Measurements from ENCODE around the gene SEC16A.

Gene SEC16A

GRCh38 chr9:136522314-136523237 lies 39.7 kb upstream of the SEC16A start:
- ATAC-seq (replicated peaks) (no peak), DNase-seq (no peak)
- peaks cover 3 to 14% of the 10 kb centered on the region in 2 donors for H3K4me1 Mint-ChIP-seq
- no peaks in the 10 kb centered on the region for H3K9me3 Mint-ChIP-seq
- H3K27me3 Mint-ChIP-seq: no peaks in the 10 kb centered on the region
- H3K4me3 Mint-ChIP-seq: no peak overlapping the region
- H3K36me3 Mint-ChIP-seq: peaks cover 15% of the 10 kb centered on the region in 2 donors
- no peak overlapping the region for H3K27ac Mint-ChIP-seq

- H3K4me1 Mint-ChIP-seq: peaks cover 3 to 14% of the 10 kb centered on the region in 2 donors
- H3K36me3 Mint-ChIP-seq: peaks cover 17 to 20% of the 10 kb centered on the region in 2 donors
- DNase-seq (no peak), ATAC-seq (replicated peaks) (no peak)
- H3K27me3 Mint-ChIP-seq: no peaks in the 10 kb centered on the region
- no peak overlapping the region for H3K27ac Mint-ChIP-seq
- H3K4me3 Mint-ChIP-seq: no peak overlapping the region
- no peaks in the 10 kb centered on the region for H3K9me3 Mint-ChIP-seq
These were observed 38.7 kb upstream of the SEC16A start for GRCh38 chr9:136521537-136521936.

- DNase-seq (no peak), ATAC-seq (replicated peaks) (no peak)
- no peak overlapping the region for H3K4me3 Mint-ChIP-seq
- H3K27me3 Mint-ChIP-seq: no peaks in the 10 kb centered on the region
- H3K27ac Mint-ChIP-seq: no peak overlapping the region
- peaks cover 0 to 4% of the 10 kb centered on the region in 2 donors for H3K4me1 Mint-ChIP-seq
- H3K9me3 Mint-ChIP-seq: no peaks in the 10 kb centered on the region
- peaks cover 24 to 25% of the 10 kb centered on the region in 2 donors for H3K36me3 Mint-ChIP-seq
These were observed 37.3 kb upstream of the SEC16A start for GRCh38 chr9:136520053-136520540.

GRCh38 chr9:136519263-136520052 lies 36.6 kb upstream of the SEC16A start:
- Mint-ChIP-seq H3K27me3 (no peaks in the 10 kb centered on the region), H3K9me3 (no peaks in the 10 kb centered on the region), H3K27ac (no peak overlapping the region), H3K36me3 (peaks cover 26 to 28% of the 10 kb centered on the region in 2 donors), H3K4me3 (no peak overlapping the region), H3K4me1 (peaks cover 0 to 4% of the 10 kb centered on the region in 2 donors)
- ATAC-seq (replicated peaks): no peak
- DNase-seq: no peak

GRCh38 chr9:136518623-136519022 lies 35.8 kb upstream of the SEC16A start:
- H3K36me3 Mint-ChIP-seq: peaks cover 25 to 29% of the 10 kb centered on the region in 2 donors
- no peak for ATAC-seq (replicated peaks)

GRCh38 chr9:136517950-136518349 lies 35.1 kb upstream of the SEC16A start:
- Mint-ChIP-seq H3K4me3 (no peak overlapping the region), H3K9me3 (no peaks in the 10 kb centered on the region), H3K4me1 (peaks cover 0 to 4% of the 10 kb centered on the region in 2 donors), H3K27me3 (no peaks in the 10 kb centered on the region), H3K36me3 (peaks cover 31 to 36% of the 10 kb centered on the region in 2 donors), H3K27ac (no peak overlapping the region)
- no peak for DNase-seq
- ATAC-seq (replicated peaks): no peak

More at GRCh38 chr9:136518623-136519022, 35.8 kb upstream of the SEC16A start:
- Mint-ChIP-seq H3K27me3 (no peaks in the 10 kb centered on the region), H3K4me3 (no peak overlapping the region), H3K9me3 (no peaks in the 10 kb centered on the region), H3K4me1 (peaks cover 0 to 4% of the 10 kb centered on the region in 2 donors), H3K27ac (no peak overlapping the region)
- no peak for DNase-seq

- H3K27me3 Mint-ChIP-seq: no peaks in the 10 kb centered on the region
- peaks cover 32 to 37% of the 10 kb centered on the region in 2 donors for H3K36me3 Mint-ChIP-seq
- H3K27ac Mint-ChIP-seq: no peak overlapping the region
- ATAC-seq (replicated peaks) (no peak), DNase-seq (no peak)
- H3K4me1 Mint-ChIP-seq: peaks cover 0 to 3% of the 10 kb centered on the region in 2 donors
- H3K9me3 Mint-ChIP-seq: no peaks in the 10 kb centered on the region
- no peak overlapping the region for H3K4me3 Mint-ChIP-seq
These were observed 34.3 kb upstream of the SEC16A start for GRCh38 chr9:136517012-136517743.

- ATAC-seq (replicated peaks) (no peak), DNase-seq (no peak)
- no peaks in the 10 kb centered on the region for H3K27me3 Mint-ChIP-seq
- peaks cover 33 to 41% of the 10 kb centered on the region in 2 donors for H3K36me3 Mint-ChIP-seq
- H3K9me3 Mint-ChIP-seq: no peaks in the 10 kb centered on the region
- H3K4me3 Mint-ChIP-seq: no peak overlapping the region
- no peaks in the 10 kb centered on the region for H3K4me1 Mint-ChIP-seq
- H3K27ac Mint-ChIP-seq: no peak overlapping the region
These were observed 33.4 kb upstream of the SEC16A start for GRCh38 chr9:136516191-136516654.

- Mint-ChIP-seq H3K36me3 (peaks cover 36 to 47% of the 10 kb centered on the region in 2 donors), H3K27me3 (no peaks in the 10 kb centered on the region), H3K9me3 (no peaks in the 10 kb centered on the region), H3K4me1 (no peaks in the 10 kb centered on the region), H3K27ac (no peak overlapping the region), H3K4me3 (no peak overlapping the region)
- DNase-seq (no peak), ATAC-seq (replicated peaks) (no peak)
These were observed 32.4 kb upstream of the SEC16A start for GRCh38 chr9:136515276-136515675.

GRCh38 chr9:136514022-136514714 lies 31.3 kb upstream of the SEC16A start:
- Mint-ChIP-seq H3K4me1 (no peaks in the 10 kb centered on the region), H3K9me3 (no peaks in the 10 kb centered on the region), H3K27me3 (no peaks in the 10 kb centered on the region), H3K36me3 (peaks cover 34 to 47% of the 10 kb centered on the region in 2 donors), H3K27ac (no peak overlapping the region), H3K4me3 (no peak overlapping the region)
- DNase-seq: no peak
- ATAC-seq (replicated peaks): no peak

GRCh38 chr9:136513191-136513590 lies 30.4 kb upstream of the SEC16A start:
- Mint-ChIP-seq H3K36me3 (peaks cover 32 to 43% of the 10 kb centered on the region in 2 donors), H3K4me1 (no peaks in the 10 kb centered on the region), H3K27me3 (no peaks in the 10 kb centered on the region), H3K4me3 (no peak overlapping the region), H3K9me3 (no peaks in the 10 kb centered on the region), H3K27ac (no peak overlapping the region)
- ATAC-seq (replicated peaks) (no peak), DNase-seq (no peak)

GRCh38 chr9:136512651-136513071 lies 29.8 kb upstream of the SEC16A start:
- H3K27me3 Mint-ChIP-seq: no peaks in the 10 kb centered on the region
- H3K9me3 Mint-ChIP-seq: no peaks in the 10 kb centered on the region
- DNase-seq: no peak
- peak; percentile 63 to 66 for ATAC-seq (replicated peaks)
- H3K36me3 Mint-ChIP-seq: peaks cover 33 to 38% of the 10 kb centered on the region in 2 donors
- H3K4me3 Mint-ChIP-seq: no peak overlapping the region
- H3K4me1 Mint-ChIP-seq: no peaks in the 10 kb centered on the region
- no peak overlapping the region for H3K27ac Mint-ChIP-seq
